ENCODE data around the gene ARID1A. TPM values are rescaled to one million over a fixed set of nuclear protein-coding genes. Genes with fewer than 3 reads are reported as not detected.

ARID1A gene
- total RNA-seq, 1 donor from 2014 or later: 85.1 TPM

DNA sequence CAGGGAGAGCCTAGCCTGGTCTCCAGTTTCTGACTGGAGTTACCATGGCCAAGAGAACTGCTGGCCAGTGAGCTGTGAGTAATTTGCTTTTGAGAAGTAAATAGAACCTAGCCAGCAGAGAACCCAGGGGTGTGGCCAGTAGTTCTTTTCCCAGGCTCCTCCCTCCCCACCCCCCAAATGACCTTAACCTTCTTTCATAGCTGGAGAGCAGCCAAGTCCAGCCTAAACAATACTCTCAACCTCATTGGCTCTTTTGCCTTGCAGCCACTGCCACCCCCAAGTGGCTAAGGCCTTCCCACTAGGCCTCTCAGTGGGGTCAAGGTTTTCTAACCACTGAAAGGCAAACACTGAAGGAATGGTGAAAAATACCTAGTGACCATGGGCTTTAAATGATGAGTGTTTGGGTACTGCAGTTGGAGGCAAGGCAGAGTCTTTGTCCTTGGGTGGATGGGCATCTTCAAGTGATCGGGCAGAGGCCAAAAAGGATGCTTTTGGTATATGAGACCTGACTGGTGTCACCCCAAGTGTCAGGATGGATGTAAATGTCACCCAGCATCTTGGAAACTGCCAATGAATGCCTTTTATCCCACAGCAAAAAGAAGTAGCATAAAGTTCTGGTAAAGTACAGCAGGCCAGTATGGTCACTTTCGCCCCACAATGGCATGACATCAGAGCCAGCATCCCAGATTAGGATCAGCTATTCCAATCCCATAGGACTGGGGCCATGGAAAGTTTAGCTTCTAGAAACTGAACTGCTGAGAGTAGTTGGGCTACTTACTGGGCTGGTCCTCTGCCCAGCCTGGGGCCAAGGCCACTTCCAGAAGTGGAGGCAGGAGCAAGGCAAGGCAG lies 88.4 kb downstream of the ARID1A start:
- peaks cover 32% of the 10 kb centered on the region for H3K36me3 ChIP-seq (ENCODE audit: insufficient read depth, low read length)
- TF ChIP-seq, protein P1, sequence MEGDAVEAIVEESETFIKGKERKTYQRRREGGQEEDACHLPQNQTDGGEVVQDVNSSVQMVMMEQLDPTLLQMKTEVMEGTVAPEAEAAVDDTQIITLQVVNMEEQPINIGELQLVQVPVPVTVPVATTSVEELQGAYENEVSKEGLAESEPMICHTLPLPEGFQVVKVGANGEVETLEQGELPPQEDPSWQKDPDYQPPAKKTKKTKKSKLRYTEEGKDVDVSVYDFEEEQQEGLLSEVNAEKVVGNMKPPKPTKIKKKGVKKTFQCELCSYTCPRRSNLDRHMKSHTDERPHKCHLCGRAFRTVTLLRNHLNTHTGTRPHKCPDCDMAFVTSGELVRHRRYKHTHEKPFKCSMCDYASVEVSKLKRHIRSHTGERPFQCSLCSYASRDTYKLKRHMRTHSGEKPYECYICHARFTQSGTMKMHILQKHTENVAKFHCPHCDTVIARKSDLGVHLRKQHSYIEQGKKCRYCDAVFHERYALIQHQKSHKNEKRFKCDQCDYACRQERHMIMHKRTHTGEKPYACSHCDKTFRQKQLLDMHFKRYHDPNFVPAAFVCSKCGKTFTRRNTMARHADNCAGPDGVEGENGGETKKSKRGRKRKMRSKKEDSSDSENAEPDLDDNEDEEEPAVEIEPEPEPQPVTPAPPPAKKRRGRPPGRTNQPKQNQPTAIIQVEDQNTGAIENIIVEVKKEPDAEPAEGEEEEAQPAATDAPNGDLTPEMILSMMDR (IDR thresholded peaks at IDR 0.05; ENCODE audit: insufficient read depth, low read depth, low read length): no peak
- TF ChIP-seq EZH2 (IDR thresholded peaks at IDR 0.05; ENCODE audit: insufficient read depth, low read length): no peak
- H3K9me3 ChIP-seq (ENCODE audit: insufficient read depth, low read depth, low read length): no peaks in the 10 kb centered on the region
- H3K27me3 ChIP-seq (ENCODE audit: insufficient read depth, low read length): no peaks in the 10 kb centered on the region
- peaks cover 16% of the 10 kb centered on the region for H4K20me1 ChIP-seq (ENCODE audit: insufficient read depth, low read length)
- Mint-ChIP-seq H3K27me3 (ENCODE audit: low read depth, unreplicated experiment) (no peaks in the 10 kb centered on the region), H3K27ac (ENCODE audit: unreplicated experiment) (peak overlapping the region; percentile 81), H3K4me3 (ENCODE audit: unreplicated experiment) (peak overlapping the region; percentile 16), H3K9me3 (ENCODE audit: unreplicated experiment) (no peaks in the 10 kb centered on the region), H3K36me3 (ENCODE audit: low read depth, unreplicated experiment) (peaks cover 11% of the 10 kb centered on the region), H3K4me1 (ENCODE audit: low read depth, unreplicated experiment) (peaks cover 62% of the 10 kb centered on the region)
- FAIRE-seq (no peak), DNase-seq (ENCODE audit: low read depth) (peak; percentile 34)
- H3K4me3 ChIP-seq (ENCODE audit: insufficient read depth, low read depth, low read length): no peak overlapping the region
- H3K27ac ChIP-seq (ENCODE audit: low read depth, low read length): peak overlapping the region; percentile 16
- H3K9ac ChIP-seq (ENCODE audit: low read length): no peak overlapping the region
- peaks cover 47% of the 10 kb centered on the region for H3K4me1 ChIP-seq (ENCODE audit: insufficient read depth, low read length)
- peak overlapping the region; percentile 6 for H3K4me2 ChIP-seq (ENCODE audit: low read length)
- H3K79me2 ChIP-seq (ENCODE audit: insufficient read depth, low read length): peaks cover 28% of the 10 kb centered on the region
- H2AFZ ChIP-seq (ENCODE audit: low read depth, low read length): no peak overlapping the region

DNA sequence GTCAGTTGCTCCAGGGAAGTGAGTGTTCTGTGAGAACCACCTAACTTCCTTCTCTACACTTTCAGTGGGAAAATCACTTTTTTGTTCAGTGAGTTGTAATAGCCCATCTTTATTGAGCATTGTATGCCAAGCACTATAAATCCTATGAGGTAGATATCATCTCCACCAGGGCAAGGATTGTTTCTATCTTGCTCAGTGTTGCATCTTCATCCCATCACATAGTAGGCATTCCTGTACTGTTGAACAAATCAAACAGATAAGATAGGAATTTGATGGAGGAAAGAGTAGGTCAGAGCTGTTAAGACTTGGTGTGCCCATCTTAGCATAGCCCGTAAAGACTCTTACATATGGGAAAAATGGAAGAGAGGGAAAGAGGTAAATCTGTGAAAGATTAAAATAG lies 89.1 kb downstream of the ARID1A start:
- no peak for DNase-seq (ENCODE audit: low read depth)
- peaks cover 16% of the 10 kb centered on the region for H4K20me1 ChIP-seq (ENCODE audit: insufficient read depth, low read length)
- no peak for TF ChIP-seq EZH2 (IDR thresholded peaks at IDR 0.05; ENCODE audit: insufficient read depth, low read length)
- TF ChIP-seq, protein P1 (IDR thresholded peaks at IDR 0.05; ENCODE audit: insufficient read depth, low read depth, low read length): no peak
- H3K36me3 ChIP-seq (ENCODE audit: insufficient read depth, low read length): peaks cover 26% of the 10 kb centered on the region
- H3K79me2 ChIP-seq (ENCODE audit: insufficient read depth, low read length): peaks cover 22% of the 10 kb centered on the region
- Mint-ChIP-seq H3K27ac (ENCODE audit: unreplicated experiment) (peak overlapping the region; percentile 81), H3K27me3 (ENCODE audit: low read depth, unreplicated experiment) (no peaks in the 10 kb centered on the region), H3K9me3 (ENCODE audit: unreplicated experiment) (no peaks in the 10 kb centered on the region), H3K4me1 (ENCODE audit: low read depth, unreplicated experiment) (peaks cover 63% of the 10 kb centered on the region), H3K36me3 (ENCODE audit: low read depth, unreplicated experiment) (peaks cover 5% of the 10 kb centered on the region), H3K4me3 (ENCODE audit: unreplicated experiment) (peak overlapping the region; percentile 64)
- no peak for FAIRE-seq
- no peaks in the 10 kb centered on the region for H3K27me3 ChIP-seq (ENCODE audit: insufficient read depth, low read length)
- H3K4me1 ChIP-seq (ENCODE audit: insufficient read depth, low read length): peaks cover 53% of the 10 kb centered on the region
- peak overlapping the region; percentile 13 for H3K27ac ChIP-seq (ENCODE audit: low read depth, low read length)
- no peak overlapping the region for H3K9ac ChIP-seq (ENCODE audit: low read length)
- no peaks in the 10 kb centered on the region for H3K9me3 ChIP-seq (ENCODE audit: insufficient read depth, low read depth, low read length)
- H3K4me3 ChIP-seq (ENCODE audit: insufficient read depth, low read depth, low read length): no peak overlapping the region
- no peak overlapping the region for H3K4me2 ChIP-seq (ENCODE audit: low read length)
- no peak overlapping the region for H2AFZ ChIP-seq (ENCODE audit: low read depth, low read length)

Measured in astrocyte (in vitro differentiated cells and primary cell).